Tibial nerve (tissue), 3 donors: ENCODE measurements around the gene XPC.

ENCODE experiments used
- CTCF ChIP-seq, 5 experiments: fragments of 200-600 bp in 3 of 5; fragments of 450-650 bp in 2 of 5; sonication (generic) in 3 of 5; IDR thresholded peaks; one replicate each; pipeline ENCODE4 v1.5.1; 2016 to 2019; ENCODE audit warnings: antibody characterized with exemption in 5 of 5, mild to moderate bottlenecking in 3 of 5, moderate library complexity in 2 of 5
- POLR2A ChIP-seq, 2 donors: fragments of 450-650 bp; IDR thresholded peaks; one replicate each; pipeline ENCODE4 v1.6.1; 2017; ENCODE audit warnings: antibody characterized with exemption in 2 of 2, mild to moderate bottlenecking in 2 of 2, moderate library complexity in 2 of 2

- no peak for TF ChIP-seq CTCF (IDR thresholded peaks at IDR 0.05)
- TF ChIP-seq POLR2A (IDR thresholded peaks at IDR 0.05) = no peak
Measured at GRCh38 chr3:14139771-14140170, 38.6 kb downstream of the XPC start.
